ENCODE measurements around the gene TRIM28.
A peak's percentile ranks its signal among the peaks of the same experiment; 100 is the strongest.

Gene TRIM28

DNA sequence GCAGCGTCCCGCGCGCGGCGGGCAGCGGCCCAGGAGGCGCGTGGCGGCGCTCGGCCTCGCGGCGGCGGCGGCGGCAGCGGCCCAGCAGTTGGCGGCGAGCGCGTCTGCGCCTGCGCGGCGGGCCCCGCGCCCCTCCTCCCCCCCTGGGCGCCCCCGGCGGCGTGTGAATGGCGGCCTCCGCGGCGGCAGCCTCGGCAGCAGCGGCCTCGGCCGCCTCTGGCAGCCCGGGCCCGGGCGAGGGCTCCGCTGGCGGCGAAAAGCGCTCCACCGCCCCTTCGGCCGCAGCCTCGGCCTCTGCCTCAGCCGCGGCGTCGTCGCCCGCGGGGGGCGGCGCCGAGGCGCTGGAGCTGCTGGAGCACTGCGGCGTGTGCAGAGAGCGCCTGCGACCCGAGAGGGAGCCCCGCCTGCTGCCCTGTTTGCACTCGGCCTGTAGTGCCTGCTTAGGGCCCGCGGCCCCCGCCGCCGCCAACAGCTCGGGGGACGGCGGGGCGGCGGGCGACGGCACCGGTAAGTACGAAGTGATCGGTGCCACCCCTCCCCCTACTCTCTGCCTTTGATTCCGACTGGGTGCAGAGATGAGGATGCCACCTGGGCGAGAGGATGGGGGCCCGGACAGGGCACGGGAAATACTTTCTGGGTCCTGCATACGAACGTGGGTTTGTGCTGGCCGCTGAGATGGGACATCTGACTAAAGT is 874 bp downstream of the TRIM28 start:
- Histone ChIP-seq H3K27ac (ENCODE audit: low read length) (peak overlapping the region; percentile 6), H3K36me3 (ENCODE audit: control insufficient read depth in 1 of 2, insufficient read depth in 2 of 2, low read length in 2 of 2) (peaks cover 26 to 31% of the 10 kb centered on the region in 2 donors), H3K4me1 (ENCODE audit: control insufficient read depth in 1 of 2, insufficient read depth in 2 of 2, low read length in 2 of 2) (peaks cover 6 to 23% of the 10 kb centered on the region in 2 donors), H3K9me3 (ENCODE audit: control insufficient read depth in 1 of 2, low read length in 2 of 2) (no peaks in the 10 kb centered on the region), H3K4me3 (ENCODE audit: low read depth in 1 of 2, low read length in 2 of 2) (peak overlapping the region; percentile 88 to 91), H3K27me3 (ENCODE audit: low read depth, low read length) (no peaks in the 10 kb centered on the region)

DNA sequence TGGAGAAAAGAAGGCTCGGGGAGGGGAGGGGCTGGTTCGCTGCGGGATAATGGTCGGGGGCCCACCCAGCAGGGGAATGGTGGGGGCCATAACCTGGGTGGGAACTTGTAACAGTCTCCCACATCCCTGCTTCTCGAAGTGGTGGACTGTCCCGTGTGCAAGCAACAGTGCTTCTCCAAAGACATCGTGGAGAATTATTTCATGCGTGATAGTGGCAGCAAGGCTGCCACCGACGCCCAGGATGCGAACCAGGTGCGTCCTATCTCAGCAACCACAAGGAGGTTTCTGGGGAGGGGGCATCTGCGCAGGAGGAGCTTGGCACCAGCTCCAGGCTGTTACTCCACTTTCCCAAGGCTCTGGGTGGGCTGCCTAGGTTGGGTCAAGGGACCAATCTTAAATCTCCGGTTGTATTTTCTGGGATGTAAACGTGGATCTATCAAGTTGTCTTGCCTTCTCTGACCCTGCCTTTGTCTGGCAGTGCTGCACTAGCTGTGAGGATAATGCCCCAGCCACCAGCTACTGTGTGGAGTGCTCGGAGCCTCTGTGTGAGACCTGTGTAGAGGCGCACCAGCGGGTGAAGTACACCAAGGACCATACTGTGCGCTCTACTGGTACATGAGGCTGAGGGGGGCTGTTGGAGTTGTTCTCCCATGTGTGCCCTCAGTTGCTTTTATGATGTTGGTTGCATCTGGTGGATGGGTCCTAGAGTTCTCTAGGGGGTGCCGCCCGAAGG is 1.6 kb downstream of the TRIM28 start:
- peaks cover 33 to 38% of the 10 kb centered on the region in 2 donors for H3K36me3 ChIP-seq (ENCODE audit: control insufficient read depth in 1 of 2, insufficient read depth in 2 of 2, low read length in 2 of 2)
- H3K27ac ChIP-seq (ENCODE audit: low read length) = peak overlapping the region; percentile 6
- H3K4me3 ChIP-seq (ENCODE audit: low read depth in 1 of 2, low read length in 2 of 2) = peak overlapping the region; percentile 88 to 91
- H3K4me1 ChIP-seq (ENCODE audit: control insufficient read depth in 1 of 2, insufficient read depth in 2 of 2, low read length in 2 of 2) = peaks cover 6 to 23% of the 10 kb centered on the region in 2 donors
- no peaks in the 10 kb centered on the region for H3K27me3 ChIP-seq (ENCODE audit: low read depth, low read length)
- H3K9me3 ChIP-seq (ENCODE audit: control insufficient read depth in 1 of 2, low read length in 2 of 2) = no peaks in the 10 kb centered on the region

DNA sequence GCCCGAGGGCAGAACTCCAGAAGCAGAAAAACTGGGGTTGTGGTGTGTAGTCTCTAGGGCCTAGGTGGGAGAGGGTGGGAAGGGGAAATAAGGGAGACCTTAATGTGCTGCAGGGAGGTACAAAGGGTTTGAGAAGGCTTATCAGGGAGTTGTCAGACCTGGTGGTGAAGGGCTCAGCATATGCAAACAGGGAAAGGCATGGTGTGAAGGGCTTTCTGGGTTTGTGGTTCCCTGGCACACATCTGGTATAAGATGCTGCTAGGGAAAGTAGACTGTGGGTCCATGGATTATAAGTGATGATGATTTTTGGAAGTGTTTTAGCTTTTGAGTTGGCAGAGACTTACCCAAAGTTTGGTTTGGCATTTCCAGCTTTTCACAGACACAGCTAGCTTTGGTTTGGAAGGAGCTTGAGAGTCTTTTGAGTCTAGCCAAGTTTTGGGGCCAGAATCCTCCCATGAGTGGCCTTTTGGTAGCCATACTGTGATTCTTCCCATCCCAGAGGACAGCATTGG is 2.2 kb downstream of the TRIM28 start:
- Histone ChIP-seq H3K36me3 (ENCODE audit: control insufficient read depth in 1 of 2, insufficient read depth in 2 of 2, low read length in 2 of 2) (peaks cover 39 to 44% of the 10 kb centered on the region in 2 donors), H3K27ac (ENCODE audit: low read length) (peak overlapping the region; percentile 6), H3K4me1 (ENCODE audit: control insufficient read depth in 1 of 2, insufficient read depth in 2 of 2, low read length in 2 of 2) (peaks cover 6 to 23% of the 10 kb centered on the region in 2 donors), H3K27me3 (ENCODE audit: low read depth, low read length) (no peaks in the 10 kb centered on the region), H3K9me3 (ENCODE audit: control insufficient read depth in 1 of 2, low read length in 2 of 2) (no peaks in the 10 kb centered on the region), H3K4me3 (ENCODE audit: low read depth in 1 of 2, low read length in 2 of 2) (peak overlapping the region; percentile 88 to 91)

DNA sequence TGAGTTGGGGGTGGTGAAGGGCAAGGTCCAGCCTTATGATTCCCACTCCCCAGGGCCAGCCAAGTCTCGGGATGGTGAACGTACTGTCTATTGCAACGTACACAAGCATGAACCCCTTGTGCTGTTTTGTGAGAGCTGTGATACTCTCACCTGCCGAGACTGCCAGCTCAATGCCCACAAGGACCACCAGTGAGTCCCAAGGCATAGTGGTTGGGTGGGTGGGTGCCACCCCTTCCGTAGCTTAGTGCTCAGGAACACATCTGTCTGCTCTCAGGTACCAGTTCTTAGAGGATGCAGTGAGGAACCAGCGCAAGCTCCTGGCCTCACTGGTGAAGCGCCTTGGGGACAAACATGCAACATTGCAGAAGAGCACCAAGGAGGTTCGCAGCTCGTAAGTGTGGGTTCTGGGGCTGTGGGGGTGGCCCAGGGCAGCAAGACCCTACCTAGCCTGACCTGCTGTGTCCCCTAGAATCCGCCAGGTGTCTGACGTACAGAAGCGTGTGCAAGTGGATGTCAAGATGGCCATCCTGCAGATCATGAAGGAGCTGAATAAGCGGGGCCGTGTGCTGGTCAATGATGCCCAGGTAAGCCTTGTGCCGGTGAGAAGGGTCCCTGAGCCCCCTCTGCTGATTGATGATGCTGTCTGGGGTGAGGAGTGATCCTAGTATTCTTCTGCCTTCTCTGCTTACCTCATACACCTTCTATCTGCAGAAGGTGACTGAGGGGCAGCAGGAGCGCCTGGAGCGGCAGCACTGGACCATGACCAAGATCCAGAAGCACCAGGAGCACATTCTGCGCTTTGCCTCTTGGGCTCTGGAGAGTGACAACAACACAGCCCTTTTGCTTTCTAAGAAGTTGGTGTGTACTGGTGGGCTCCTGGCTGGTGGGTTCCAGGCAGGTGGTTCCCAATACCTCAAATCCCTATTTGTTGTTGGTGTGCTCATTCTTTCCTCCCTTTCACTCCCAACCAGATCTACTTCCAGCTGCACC is 3.8 kb downstream of the TRIM28 start:
- H3K27me3 ChIP-seq (ENCODE audit: low read depth, low read length) = no peaks in the 10 kb centered on the region
- no peak overlapping the region for H3K4me3 ChIP-seq (ENCODE audit: low read depth in 1 of 2, low read length in 2 of 2)
- peaks cover 6 to 23% of the 10 kb centered on the region in 2 donors for H3K4me1 ChIP-seq (ENCODE audit: control insufficient read depth in 1 of 2, insufficient read depth in 2 of 2, low read length in 2 of 2)
- H3K9me3 ChIP-seq (ENCODE audit: control insufficient read depth in 1 of 2, low read length in 2 of 2) = no peaks in the 10 kb centered on the region
- no peak overlapping the region for H3K27ac ChIP-seq (ENCODE audit: low read length)
- H3K36me3 ChIP-seq (ENCODE audit: control insufficient read depth in 1 of 2, insufficient read depth in 2 of 2, low read length in 2 of 2) = peaks cover 52 to 60% of the 10 kb centered on the region in 2 donors

DNA sequence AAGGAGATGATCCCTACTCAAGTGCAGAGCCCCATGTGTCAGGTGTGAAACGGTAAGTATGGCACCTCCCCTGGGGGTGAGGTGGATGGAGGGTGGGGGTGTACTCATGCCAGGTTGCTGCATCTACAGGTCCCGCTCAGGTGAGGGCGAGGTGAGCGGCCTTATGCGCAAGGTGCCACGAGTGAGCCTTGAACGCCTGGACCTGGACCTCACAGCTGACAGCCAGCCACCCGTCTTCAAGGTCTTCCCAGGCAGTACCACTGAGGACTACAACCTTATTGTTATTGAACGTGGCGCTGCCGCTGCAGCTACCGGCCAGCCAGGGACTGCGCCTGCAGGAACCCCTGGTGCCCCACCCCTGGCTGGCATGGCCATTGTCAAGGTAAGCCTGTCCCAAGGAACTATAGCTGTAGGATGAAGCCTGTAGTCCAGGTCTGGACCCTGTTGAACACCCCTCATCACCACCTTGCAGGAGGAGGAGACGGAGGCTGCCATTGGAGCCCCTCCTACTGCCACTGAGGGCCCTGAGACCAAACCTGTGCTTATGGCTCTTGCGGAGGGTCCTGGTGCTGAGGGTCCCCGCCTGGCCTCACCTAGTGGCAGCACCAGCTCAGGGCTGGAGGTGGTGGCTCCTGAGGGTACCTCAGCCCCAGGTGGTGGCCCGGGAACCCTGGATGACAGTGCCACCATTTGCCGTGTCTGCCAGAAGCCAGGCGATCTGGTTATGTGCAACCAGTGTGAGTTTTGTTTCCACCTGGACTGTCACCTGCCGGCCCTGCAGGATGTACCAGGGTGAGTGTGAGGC is 5.2 kb downstream of the TRIM28 start:
- H3K9me3 ChIP-seq (ENCODE audit: control insufficient read depth in 1 of 2, low read length in 2 of 2) = no peaks in the 10 kb centered on the region
- H3K4me1 ChIP-seq (ENCODE audit: control insufficient read depth in 1 of 2, insufficient read depth in 2 of 2, low read length in 2 of 2) = peaks cover 11 to 32% of the 10 kb centered on the region in 2 donors
- H3K27me3 ChIP-seq (ENCODE audit: low read depth, low read length) = no peaks in the 10 kb centered on the region
- H3K4me3 ChIP-seq (ENCODE audit: low read depth in 1 of 2, low read length in 2 of 2) = no peak overlapping the region
- no peak overlapping the region for H3K27ac ChIP-seq (ENCODE audit: low read length)
- peaks cover 56 to 64% of the 10 kb centered on the region in 2 donors for H3K36me3 ChIP-seq (ENCODE audit: control insufficient read depth in 1 of 2, insufficient read depth in 2 of 2, low read length in 2 of 2)

DNA sequence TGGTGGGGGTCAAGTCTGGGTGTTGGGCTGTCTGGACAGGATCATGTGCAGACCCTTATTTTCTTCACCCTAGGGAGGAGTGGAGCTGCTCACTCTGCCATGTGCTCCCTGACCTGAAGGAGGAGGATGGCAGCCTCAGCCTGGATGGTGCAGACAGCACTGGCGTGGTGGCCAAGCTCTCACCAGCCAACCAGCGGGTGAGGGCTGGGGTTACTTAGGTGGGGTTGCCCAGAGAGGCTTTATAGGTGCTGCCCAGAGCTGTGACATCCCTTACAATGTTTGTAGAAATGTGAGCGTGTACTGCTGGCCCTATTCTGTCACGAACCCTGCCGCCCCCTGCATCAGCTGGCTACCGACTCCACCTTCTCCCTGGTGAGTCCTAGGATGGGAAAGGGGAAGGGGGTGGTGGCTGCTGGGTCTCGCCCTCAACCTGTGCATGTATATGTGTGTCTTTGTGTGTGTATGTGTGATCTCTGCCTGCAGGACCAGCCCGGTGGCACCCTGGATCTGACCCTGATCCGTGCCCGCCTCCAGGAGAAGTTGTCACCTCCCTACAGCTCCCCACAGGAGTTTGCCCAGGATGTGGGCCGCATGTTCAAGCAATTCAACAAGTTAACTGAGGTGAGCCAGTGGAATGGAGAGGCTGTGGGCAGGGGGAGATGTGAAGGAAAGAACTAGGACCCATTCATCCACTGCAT is 5.9 kb downstream of the TRIM28 start:
- H3K27me3 ChIP-seq (ENCODE audit: low read depth, low read length) = no peaks in the 10 kb centered on the region
- H3K27ac ChIP-seq (ENCODE audit: low read length) = no peak overlapping the region
- H3K4me3 ChIP-seq (ENCODE audit: low read depth in 1 of 2, low read length in 2 of 2) = no peak overlapping the region
- no peaks in the 10 kb centered on the region for H3K9me3 ChIP-seq (ENCODE audit: control insufficient read depth in 1 of 2, low read length in 2 of 2)
- H3K4me1 ChIP-seq (ENCODE audit: control insufficient read depth in 1 of 2, insufficient read depth in 2 of 2, low read length in 2 of 2) = peaks cover 13 to 36% of the 10 kb centered on the region in 2 donors
- peaks cover 56 to 64% of the 10 kb centered on the region in 2 donors for H3K36me3 ChIP-seq (ENCODE audit: control insufficient read depth in 1 of 2, insufficient read depth in 2 of 2, low read length in 2 of 2)

DNA sequence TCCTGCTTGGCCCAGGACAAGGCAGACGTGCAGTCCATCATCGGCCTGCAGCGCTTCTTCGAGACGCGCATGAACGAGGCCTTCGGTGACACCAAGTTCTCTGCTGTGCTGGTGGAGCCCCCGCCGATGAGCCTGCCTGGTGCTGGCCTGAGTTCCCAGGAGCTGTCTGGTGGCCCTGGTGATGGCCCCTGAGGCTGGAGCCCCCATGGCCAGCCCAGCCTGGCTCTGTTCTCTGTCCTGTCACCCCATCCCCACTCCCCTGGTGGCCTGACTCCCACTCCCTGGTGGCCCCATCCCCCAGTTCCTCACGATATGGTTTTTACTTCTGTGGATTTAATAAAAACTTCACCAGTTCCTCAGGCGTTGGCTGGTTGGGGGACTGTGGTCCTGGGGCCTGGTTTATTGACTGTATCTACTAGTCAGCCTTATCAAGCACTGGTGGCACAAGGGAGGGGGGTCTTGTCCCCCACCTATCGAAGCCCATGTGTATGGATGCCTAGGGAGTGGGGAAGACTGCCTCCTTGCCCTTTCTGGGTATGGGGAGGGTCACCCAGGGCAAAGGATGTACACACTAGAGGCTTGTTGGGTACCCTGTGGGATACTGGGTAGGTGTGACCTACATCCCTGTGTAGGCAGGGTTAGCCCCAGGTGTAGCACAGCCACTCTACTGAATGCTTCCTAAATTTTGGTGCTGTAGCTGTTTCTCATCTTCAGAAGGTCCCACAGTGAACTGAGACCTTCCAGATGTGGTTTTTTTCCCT is 6.7 kb downstream of the TRIM28 start:
- no peaks in the 10 kb centered on the region for H3K9me3 ChIP-seq (ENCODE audit: control insufficient read depth in 1 of 2, low read length in 2 of 2)
- peaks cover 13 to 36% of the 10 kb centered on the region in 2 donors for H3K4me1 ChIP-seq (ENCODE audit: control insufficient read depth in 1 of 2, insufficient read depth in 2 of 2, low read length in 2 of 2)
- H3K4me3 ChIP-seq (ENCODE audit: low read depth in 1 of 2, low read length in 2 of 2) = no peak overlapping the region
- no peak overlapping the region for H3K27ac ChIP-seq (ENCODE audit: low read length)
- H3K36me3 ChIP-seq (ENCODE audit: control insufficient read depth in 1 of 2, insufficient read depth in 2 of 2, low read length in 2 of 2) = peaks cover 56 to 64% of the 10 kb centered on the region in 2 donors
- no peaks in the 10 kb centered on the region for H3K27me3 ChIP-seq (ENCODE audit: low read depth, low read length)

DNA sequence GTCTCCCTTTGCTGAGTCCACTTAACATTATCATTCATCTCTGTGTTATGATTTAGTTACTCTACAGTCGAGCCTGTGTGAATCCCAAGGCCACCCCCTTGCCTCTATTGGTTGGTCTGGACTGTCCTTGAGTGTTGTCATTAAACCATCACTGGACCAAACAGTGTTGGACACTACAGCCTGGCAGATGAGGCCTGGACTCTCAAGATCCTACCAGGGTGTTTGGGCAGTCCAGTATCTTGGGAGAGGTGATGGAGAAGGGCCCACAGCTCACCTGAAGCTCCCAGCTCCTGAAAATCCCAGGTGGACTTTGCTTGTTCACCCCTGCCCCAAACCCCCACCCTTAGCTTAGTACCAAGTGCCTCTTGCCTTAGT is 7.2 kb downstream of the TRIM28 start:
- H3K4me1 ChIP-seq (ENCODE audit: control insufficient read depth in 1 of 2, insufficient read depth in 2 of 2, low read length in 2 of 2) = peaks cover 13 to 36% of the 10 kb centered on the region in 2 donors
- no peak overlapping the region for H3K27ac ChIP-seq (ENCODE audit: low read length)
- H3K9me3 ChIP-seq (ENCODE audit: control insufficient read depth in 1 of 2, low read length in 2 of 2) = no peaks in the 10 kb centered on the region
- H3K27me3 ChIP-seq (ENCODE audit: low read depth, low read length) = no peaks in the 10 kb centered on the region
- H3K36me3 ChIP-seq (ENCODE audit: control insufficient read depth in 1 of 2, insufficient read depth in 2 of 2, low read length in 2 of 2) = peaks cover 58 to 66% of the 10 kb centered on the region in 2 donors
- no peak overlapping the region for H3K4me3 ChIP-seq (ENCODE audit: low read depth in 1 of 2, low read length in 2 of 2)

DNA sequence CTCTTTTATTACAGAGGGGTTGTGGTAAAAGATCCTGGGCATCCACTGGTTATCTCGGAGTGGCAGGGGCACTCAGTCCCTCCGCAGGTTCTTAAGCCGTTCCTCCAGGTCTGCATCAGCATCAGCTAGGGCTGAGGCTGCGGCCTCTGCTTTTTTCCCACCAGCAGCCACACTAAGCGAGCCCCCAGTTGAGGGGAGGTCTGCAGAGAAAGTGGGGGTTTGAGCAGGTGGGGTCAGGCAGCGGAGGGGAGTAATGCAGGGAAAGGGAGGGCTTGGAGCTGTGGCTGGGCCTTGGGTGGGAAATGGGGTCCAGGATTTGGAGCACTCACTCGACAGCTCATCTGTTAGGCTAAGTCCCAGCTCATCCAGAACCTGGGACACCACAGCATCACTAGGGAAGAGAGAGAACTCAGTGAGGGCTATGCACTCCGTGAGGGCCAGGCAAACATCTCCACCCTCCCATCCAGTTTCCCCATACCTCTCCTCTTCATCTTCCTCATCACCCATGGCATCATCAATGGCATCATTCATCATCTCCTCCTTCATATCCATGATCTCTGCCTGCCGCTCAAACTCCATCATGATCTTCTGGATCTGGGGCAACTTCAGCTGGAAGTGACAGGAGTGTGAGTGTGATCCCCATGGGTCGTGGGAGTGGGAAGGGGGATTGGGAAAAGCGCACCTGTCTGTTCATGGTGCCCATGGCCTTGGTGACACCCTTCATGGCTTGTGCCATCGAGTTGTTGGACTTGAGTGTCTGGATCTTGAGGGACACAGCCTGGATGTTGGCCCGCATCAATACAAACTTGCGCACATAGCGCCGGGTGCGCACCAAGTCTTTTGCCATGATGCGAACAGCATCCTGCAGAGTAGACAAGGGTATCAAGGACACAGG is 8.0 kb downstream of the TRIM28 start:
- peaks cover 65 to 69% of the 10 kb centered on the region in 2 donors for H3K36me3 ChIP-seq (ENCODE audit: control insufficient read depth in 1 of 2, insufficient read depth in 2 of 2, low read length in 2 of 2)
- H3K4me3 ChIP-seq (ENCODE audit: low read depth in 1 of 2, low read length in 2 of 2) = no peak overlapping the region
- H3K4me1 ChIP-seq (ENCODE audit: control insufficient read depth in 1 of 2, insufficient read depth in 2 of 2, low read length in 2 of 2) = peaks cover 7 to 36% of the 10 kb centered on the region in 2 donors
- H3K27me3 ChIP-seq (ENCODE audit: low read depth, low read length) = no peaks in the 10 kb centered on the region
- H3K27ac ChIP-seq (ENCODE audit: low read length) = no peak overlapping the region
- no peaks in the 10 kb centered on the region for H3K9me3 ChIP-seq (ENCODE audit: control insufficient read depth in 1 of 2, low read length in 2 of 2)

Measured in muscle layer of duodenum (tissue), 2 donors.